Upper lobe of right lung (tissue), 1 donor: ENCODE data around the gene RAD51B. TPM values are rescaled to one million over a fixed set of nuclear protein-coding genes. Genes with fewer than 3 reads are reported as not detected.

Experiments
- ATAC-seq: fragments of 200-7000 bp; cut with Tn5 transposase; one replicate; pipeline ENCODE4 v1.9.1; 2020; ENCODE audit warnings: mild to moderate bottlenecking, moderate library complexity
- DNase-seq: peaks from one replicate; pipeline ENCODE4 v3.0.0-alpha.2; 2020
- H3K27ac ChIP-seq: fragments of 200-600 bp; one replicate; pipeline ENCODE4 v1.8.0; 2022
- H3K27me3 ChIP-seq: fragments of 200-600 bp; one replicate; pipeline ENCODE4 v1.8.0; 2022; ENCODE audit warnings: mild to moderate bottlenecking
- H3K36me3 ChIP-seq: fragments of 200-600 bp; one replicate; pipeline ENCODE4 v1.8.0; 2022
- H3K4me1 ChIP-seq: fragments of 200-600 bp; one replicate; pipeline ENCODE4 v1.8.0; 2022
- H3K4me3 ChIP-seq: fragments of 200-600 bp; one replicate; pipeline ENCODE4 v1.8.0; 2022; ENCODE audit warnings: mild to moderate bottlenecking
- H3K9me3 ChIP-seq: fragments of 200-600 bp; one replicate; pipeline ENCODE4 v1.8.0; 2022
- intact Hi-C: fragments of 100-400 bp; cut with DNase I; formaldehyde crosslinking; loops from one replicate; pipeline ENCODE4 v1.11.0; 2022
- total RNA-seq: library from RNA; stranded (reverse); fragmentation: NEBNext Ultra II Directional; extraction: Animal tissue kit (Norgen Biotek cat#: 25700); gene quantifications from one replicate; pipeline ENCODE4 v1.2.1, GENCODE V29; 2021
- TF ChIP-seq, protein P1 (sequence below): fragments of 200-600 bp; IDR thresholded peaks from one replicate; pipeline ENCODE4 v1.8.0; 2022; ENCODE audit warnings: antibody characterized with exemption
- donor health status: DM: no; HTN: yes; CAD: no; lungs with severe emphysema.

RAD51B gene
- total RNA-seq, 1 donor from 2014 or later, result 11.5 TPM

DNA sequence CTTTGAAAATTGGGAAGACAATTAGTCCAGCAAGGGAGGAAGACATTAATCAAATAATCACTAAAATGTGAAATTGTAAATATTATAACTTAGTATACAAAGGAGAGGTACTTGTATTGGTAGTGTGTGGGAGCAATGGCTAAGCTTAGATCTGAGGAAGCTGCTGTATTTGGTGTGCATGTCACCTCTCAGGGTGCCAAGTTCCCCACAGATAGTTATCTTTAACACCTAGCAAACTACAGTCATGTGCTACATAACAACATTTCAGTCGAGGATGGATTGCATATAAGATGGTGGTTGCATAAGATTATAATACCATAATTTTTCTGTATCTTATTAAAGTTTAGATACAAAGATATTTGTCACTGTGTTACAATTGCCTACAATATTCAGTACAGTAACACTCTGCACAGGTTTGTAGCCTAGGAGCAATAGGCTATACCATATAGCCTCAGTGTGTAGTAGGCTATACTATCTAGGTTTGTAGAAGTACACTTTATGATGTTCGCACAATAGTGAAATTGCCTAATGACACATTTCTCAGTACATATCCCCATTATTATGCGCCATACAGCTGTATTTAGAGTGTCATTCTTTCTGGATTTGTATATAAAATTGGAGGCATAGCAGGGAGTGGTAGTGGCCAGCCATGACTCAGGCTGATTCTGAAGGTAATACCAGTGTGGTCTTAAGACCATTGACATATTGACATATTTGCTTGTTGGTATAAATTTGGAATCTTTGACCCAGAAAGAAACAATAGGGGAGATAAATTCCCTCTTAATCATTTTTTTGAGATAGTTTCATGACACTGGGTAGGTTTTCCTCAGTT is 55.8 kb downstream of the RAD51B start:
- TF ChIP-seq, protein P1, sequence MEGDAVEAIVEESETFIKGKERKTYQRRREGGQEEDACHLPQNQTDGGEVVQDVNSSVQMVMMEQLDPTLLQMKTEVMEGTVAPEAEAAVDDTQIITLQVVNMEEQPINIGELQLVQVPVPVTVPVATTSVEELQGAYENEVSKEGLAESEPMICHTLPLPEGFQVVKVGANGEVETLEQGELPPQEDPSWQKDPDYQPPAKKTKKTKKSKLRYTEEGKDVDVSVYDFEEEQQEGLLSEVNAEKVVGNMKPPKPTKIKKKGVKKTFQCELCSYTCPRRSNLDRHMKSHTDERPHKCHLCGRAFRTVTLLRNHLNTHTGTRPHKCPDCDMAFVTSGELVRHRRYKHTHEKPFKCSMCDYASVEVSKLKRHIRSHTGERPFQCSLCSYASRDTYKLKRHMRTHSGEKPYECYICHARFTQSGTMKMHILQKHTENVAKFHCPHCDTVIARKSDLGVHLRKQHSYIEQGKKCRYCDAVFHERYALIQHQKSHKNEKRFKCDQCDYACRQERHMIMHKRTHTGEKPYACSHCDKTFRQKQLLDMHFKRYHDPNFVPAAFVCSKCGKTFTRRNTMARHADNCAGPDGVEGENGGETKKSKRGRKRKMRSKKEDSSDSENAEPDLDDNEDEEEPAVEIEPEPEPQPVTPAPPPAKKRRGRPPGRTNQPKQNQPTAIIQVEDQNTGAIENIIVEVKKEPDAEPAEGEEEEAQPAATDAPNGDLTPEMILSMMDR, result no peak
- Histone ChIP-seq H3K4me1 (no peaks in the 10 kb centered on the region), H3K36me3 (no peaks in the 10 kb centered on the region), H3K9me3 (no peaks in the 10 kb centered on the region), H3K27ac (no peak overlapping the region), H3K27me3 (no peaks in the 10 kb centered on the region), H3K4me3 (no peak overlapping the region)
- intact Hi-C loops, result no loop called here
- no peak for ATAC-seq
- DNase-seq, result no peak

DNA sequence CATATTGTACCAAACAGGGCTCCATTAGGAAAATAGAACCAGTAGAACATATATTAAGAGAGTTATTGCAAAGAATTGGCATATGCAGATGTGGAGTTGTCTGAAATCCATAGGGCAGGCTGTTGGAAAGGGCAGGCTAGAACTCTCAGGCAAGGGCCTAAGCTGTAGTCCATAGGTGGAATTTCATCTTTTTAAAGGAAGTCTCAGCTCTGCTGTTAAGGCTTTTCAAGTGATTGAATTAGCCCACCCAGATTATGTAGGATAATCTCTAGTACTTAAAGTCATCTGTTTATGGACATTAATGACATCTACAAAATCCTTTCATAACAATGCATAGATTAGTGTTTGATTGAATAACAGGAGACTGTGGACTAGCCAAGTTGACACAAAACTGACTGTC is 59.4 kb downstream of the RAD51B start:
- Histone ChIP-seq H3K4me1 (no peaks in the 10 kb centered on the region), H3K27me3 (no peaks in the 10 kb centered on the region), H3K27ac (no peak overlapping the region), H3K9me3 (no peaks in the 10 kb centered on the region), H3K4me3 (no peak overlapping the region), H3K36me3 (no peaks in the 10 kb centered on the region)
- TF ChIP-seq, protein P1, result no peak
- ATAC-seq (no peak), DNase-seq (no peak)
- intact Hi-C loops, result no loop called here

DNA sequence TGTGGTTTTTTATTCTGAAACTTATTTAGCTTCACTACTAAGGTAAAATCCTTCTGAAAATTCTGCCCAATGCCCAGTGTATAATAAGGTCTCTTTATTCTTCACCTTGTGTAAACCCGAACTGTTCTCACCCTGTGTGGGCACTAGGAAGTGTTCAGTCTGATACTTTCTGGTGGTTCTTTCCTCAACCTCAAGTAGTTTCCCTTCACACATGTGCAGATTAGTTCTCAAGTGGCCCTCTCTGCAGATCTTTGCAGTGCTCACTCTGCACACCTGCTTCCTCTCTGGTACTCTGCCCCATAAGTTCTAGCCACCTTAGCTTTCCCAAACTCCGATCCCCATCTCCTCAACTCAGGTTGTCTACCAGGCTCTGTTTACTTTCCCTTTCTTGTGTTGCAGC is 61.6 kb downstream of the RAD51B start:
- Histone ChIP-seq H3K27me3 (no peaks in the 10 kb centered on the region), H3K4me1 (no peaks in the 10 kb centered on the region), H3K9me3 (no peaks in the 10 kb centered on the region), H3K27ac (no peak overlapping the region), H3K36me3 (no peaks in the 10 kb centered on the region), H3K4me3 (no peak overlapping the region)
- intact Hi-C loops, result no loop called here
- TF ChIP-seq, protein P1, result no peak
- DNase-seq (no peak), ATAC-seq (peak; percentile 62)

DNA sequence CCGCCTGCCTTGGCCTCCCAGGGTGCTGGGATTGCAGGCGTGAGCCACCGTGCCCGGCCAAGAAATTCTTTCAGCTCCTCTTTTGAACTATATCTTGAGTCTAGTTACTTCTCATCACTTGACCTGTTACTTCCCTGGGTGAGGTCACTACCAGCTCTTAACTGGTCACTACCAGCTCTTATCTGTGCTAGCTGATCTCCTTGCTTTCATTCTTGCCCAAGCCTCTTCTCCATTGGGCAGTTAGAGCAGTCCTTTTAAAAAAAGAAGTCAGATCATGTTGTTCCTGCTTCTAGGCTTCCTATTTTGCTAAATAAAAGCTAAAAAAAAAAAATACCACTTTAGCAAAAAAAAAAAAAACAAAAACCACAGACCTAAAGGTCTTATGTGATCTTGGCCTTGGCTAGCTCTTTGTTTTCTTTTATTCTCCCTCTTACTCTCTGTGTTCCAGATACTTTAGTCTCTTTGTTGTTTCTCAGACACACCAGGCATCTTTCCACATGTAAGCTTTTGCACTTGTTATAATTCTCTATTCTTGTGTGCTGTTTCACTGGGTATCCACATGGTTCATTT is 63.5 kb downstream of the RAD51B start:
- Histone ChIP-seq H3K4me3 (no peak overlapping the region), H3K9me3 (no peaks in the 10 kb centered on the region), H3K27me3 (no peaks in the 10 kb centered on the region), H3K4me1 (no peaks in the 10 kb centered on the region), H3K36me3 (no peaks in the 10 kb centered on the region), H3K27ac (no peak overlapping the region)
- intact Hi-C loops, result no loop called here
- peak; percentile 89 for ATAC-seq
- DNase-seq, result no peak
- TF ChIP-seq, protein P1, result no peak

DNA sequence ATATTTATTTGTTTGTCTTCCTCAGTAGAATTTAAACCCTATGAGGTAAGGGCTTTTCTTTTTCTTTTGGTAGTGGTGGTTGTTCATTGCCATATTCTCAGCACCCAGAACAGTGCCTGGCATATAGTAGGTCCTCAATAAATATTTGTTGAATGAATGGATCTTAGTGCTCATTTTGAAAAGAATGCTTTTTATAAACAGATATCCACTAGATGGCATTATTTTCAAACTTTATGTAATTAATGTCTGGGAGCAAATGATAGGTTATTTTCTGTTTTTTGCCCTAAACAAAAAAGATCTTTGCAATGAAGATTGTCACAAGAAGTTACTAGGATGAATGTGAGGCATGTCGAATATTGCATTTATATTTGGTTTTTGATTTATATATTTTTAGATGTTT is 64.1 kb downstream of the RAD51B start:
- Histone ChIP-seq H3K9me3 (no peaks in the 10 kb centered on the region), H3K4me3 (no peak overlapping the region), H3K4me1 (no peaks in the 10 kb centered on the region), H3K27me3 (no peaks in the 10 kb centered on the region), H3K36me3 (no peaks in the 10 kb centered on the region), H3K27ac (no peak overlapping the region)
- TF ChIP-seq, protein P1, result peak; percentile 35
- no peak for ATAC-seq
- no peak for DNase-seq
- intact Hi-C loops, result no loop called here
